ENCODE results near the gene LYZL6.
A peak's percentile ranks its signal among the peaks of the same experiment; 100 is the strongest.

LYZL6 gene, protein sequence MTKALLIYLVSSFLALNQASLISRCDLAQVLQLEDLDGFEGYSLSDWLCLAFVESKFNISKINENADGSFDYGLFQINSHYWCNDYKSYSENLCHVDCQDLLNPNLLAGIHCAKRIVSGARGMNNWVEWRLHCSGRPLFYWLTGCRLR

DNA sequence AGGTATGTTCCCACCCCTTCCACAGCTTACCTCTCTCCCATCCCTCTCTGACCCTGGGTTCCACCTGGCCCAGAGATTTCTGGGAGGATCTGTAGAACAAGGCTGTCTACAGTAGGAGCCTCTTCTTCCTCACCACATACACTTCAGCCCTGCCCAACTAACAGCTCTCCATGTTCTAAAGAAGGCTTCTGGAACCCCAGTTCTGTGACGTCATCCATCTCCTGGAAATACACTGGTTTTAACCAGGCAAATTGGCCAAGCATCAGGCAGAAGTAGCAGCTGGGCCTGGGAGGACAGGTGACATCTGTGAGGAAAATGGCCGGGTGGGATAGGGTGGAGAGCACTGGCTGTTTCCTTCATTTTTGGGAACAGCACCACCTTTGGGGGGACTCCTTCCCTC lies at the start of gene LYZL6:
LYZL6 (minus strand) TSS at position 177 of the 400 bp plus-strand sequence. CDS start 4,357 bp downstream, outside the sequence.
- peaks cover 0 to 3% (median 3%) of the 10 kb centered on the region in 5 donors for H3K4me1 ChIP-seq (ENCODE audit: control insufficient read depth in 5 of 5, insufficient read depth in 5 of 5, low read length in 5 of 5)
- no peak within 1 kb of the TSS for H3K9ac ChIP-seq (ENCODE audit: low read length in 5 of 5)
- no peak within 1 kb of the TSS for H3K4me3 ChIP-seq (ENCODE audit: low read depth in 1 of 5, low read length in 5 of 5)
- H3K36me3 ChIP-seq (ENCODE audit: control insufficient read depth in 5 of 5, insufficient read depth in 5 of 5, low read length in 5 of 5), result no peaks in the 10 kb centered on the region
- peaks cover 0 to 7% (median 4%) of the 10 kb centered on the region in 5 donors for H3K27me3 ChIP-seq (ENCODE audit: control insufficient read depth in 5 of 5, insufficient read depth in 4 of 5, low read length in 5 of 5)
- no peak within 1 kb of the TSS for H3K27ac ChIP-seq (ENCODE audit: low read depth, low read length)
- no peaks in the 10 kb centered on the region for H3K9me3 ChIP-seq (ENCODE audit: control insufficient read depth in 5 of 5, low read length in 5 of 5)

DNA sequence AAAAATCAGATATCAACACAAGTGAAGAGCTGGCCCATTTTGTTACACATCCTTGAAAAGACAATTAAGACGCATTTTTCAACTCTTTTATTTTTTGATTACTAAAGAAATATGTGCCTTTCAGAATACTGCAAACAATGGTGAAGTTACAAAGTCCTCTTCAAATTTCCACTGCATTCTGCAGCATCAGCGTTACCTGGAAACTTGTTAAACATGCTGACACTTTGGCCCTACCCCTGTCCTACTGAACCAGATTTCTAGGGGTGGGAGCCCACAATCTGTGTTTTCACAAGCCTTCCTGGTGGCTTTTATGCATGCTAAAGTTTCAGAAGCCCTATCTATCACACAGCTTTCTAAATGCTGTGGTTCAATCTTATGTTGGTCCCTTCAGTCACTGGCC lies 47.6 kb upstream of the LYZL6 start:
- Histone ChIP-seq H3K4me3 (ENCODE audit: low read depth in 1 of 5, low read length in 5 of 5) (no peak overlapping the region), H3K4me1 (ENCODE audit: control insufficient read depth in 5 of 5, insufficient read depth in 5 of 5, low read length in 5 of 5) (peaks cover 0 to 28% (median 15%) of the 10 kb centered on the region in 5 donors), H3K9ac (ENCODE audit: low read length in 5 of 5) (no peak overlapping the region), H3K9me3 (ENCODE audit: control insufficient read depth in 5 of 5, low read length in 5 of 5) (peaks cover 0 to 8% (median 0%) of the 10 kb centered on the region in 5 donors), H3K36me3 (ENCODE audit: control insufficient read depth in 5 of 5, insufficient read depth in 5 of 5, low read length in 5 of 5) (no peaks in the 10 kb centered on the region), H3K27me3 (ENCODE audit: control insufficient read depth in 5 of 5, insufficient read depth in 4 of 5, low read length in 5 of 5) (no peaks in the 10 kb centered on the region), H3K27ac (ENCODE audit: low read depth, low read length) (no peak overlapping the region)

DNA sequence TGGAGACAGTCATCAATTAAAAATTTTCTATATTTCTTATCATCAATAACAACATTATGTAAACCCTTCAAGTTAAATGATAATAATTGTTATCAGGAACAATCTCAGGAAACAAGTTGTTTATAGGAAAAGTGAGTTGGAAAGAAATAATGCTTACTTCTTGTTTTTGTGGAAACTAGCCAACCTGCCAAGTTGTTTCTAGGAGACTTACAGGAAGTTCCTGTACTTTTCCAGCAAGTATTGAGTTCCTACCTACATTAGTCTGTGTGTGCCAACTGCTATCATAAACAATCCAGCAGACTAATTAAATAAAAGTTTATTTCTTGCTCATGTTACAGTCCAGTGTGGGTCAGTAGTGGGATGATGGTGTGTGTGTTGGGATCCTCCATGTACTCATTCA lies 44.7 kb upstream of the LYZL6 start:
- no peak overlapping the region for H3K4me3 ChIP-seq (ENCODE audit: low read depth in 1 of 5, low read length in 5 of 5)
- H3K9me3 ChIP-seq (ENCODE audit: control insufficient read depth in 5 of 5, low read length in 5 of 5), result peaks cover 0 to 3% (median 0%) of the 10 kb centered on the region in 5 donors
- peak overlapping the region; percentile 2 for H3K27ac ChIP-seq (ENCODE audit: low read depth, low read length)
- peaks cover 0 to 6% (median 0%) of the 10 kb centered on the region in 5 donors for H3K36me3 ChIP-seq (ENCODE audit: control insufficient read depth in 5 of 5, insufficient read depth in 5 of 5, low read length in 5 of 5)
- H3K4me1 ChIP-seq (ENCODE audit: control insufficient read depth in 5 of 5, insufficient read depth in 5 of 5, low read length in 5 of 5), result peaks cover 0 to 56% (median 26%) of the 10 kb centered on the region in 5 donors
- no peaks in the 10 kb centered on the region for H3K27me3 ChIP-seq (ENCODE audit: control insufficient read depth in 5 of 5, insufficient read depth in 4 of 5, low read length in 5 of 5)
- H3K9ac ChIP-seq (ENCODE audit: low read length in 5 of 5), result no peak overlapping the region

DNA sequence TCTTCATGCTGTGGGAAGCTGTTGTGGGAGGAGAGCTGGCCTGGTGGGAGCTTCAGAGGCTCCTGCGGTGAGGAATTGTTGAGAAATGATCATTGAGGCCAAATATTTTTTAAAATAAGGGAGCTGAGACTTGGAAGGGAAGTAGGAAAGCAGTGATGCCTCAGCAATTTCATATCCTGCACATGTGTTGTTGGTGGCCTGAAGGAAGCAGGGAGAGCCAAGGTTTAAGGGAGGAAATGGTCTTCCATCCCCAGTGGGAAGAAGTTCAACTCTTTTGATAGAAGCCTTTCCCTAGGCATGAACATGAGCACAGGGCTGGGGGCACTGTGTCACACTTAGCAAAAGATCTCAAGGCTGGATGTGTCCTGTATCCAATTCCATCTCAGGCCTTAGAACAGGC lies 43.1 kb upstream of the LYZL6 start, which contains the start of gene CCL14:
CCL14 (minus strand) TSS at position 87 of the 400 bp plus-strand sequence; CDS start at position 7, 80 bp downstream.
- peaks cover 0 to 71% (median 26%) of the 10 kb centered on the region in 5 donors for H3K4me1 ChIP-seq (ENCODE audit: control insufficient read depth in 5 of 5, insufficient read depth in 5 of 5, low read length in 5 of 5)
- peak within 1 kb of the TSS; percentile 10 to 72 (median 65) for H3K4me3 ChIP-seq (ENCODE audit: low read depth in 1 of 5, low read length in 5 of 5)
- H3K27ac ChIP-seq (ENCODE audit: low read depth, low read length), result peak within 1 kb of the TSS; percentile 38
- peaks cover 0 to 6% (median 0%) of the 10 kb centered on the region in 5 donors for H3K36me3 ChIP-seq (ENCODE audit: control insufficient read depth in 5 of 5, insufficient read depth in 5 of 5, low read length in 5 of 5)
- peaks cover 0 to 3% (median 0%) of the 10 kb centered on the region in 5 donors for H3K9me3 ChIP-seq (ENCODE audit: control insufficient read depth in 5 of 5, low read length in 5 of 5)
- no peaks in the 10 kb centered on the region for H3K27me3 ChIP-seq (ENCODE audit: control insufficient read depth in 5 of 5, insufficient read depth in 4 of 5, low read length in 5 of 5)
- H3K9ac ChIP-seq (ENCODE audit: low read length in 5 of 5), result peak within 1 kb of the TSS in 2 of 5 donors; percentile 20 to 60

DNA sequence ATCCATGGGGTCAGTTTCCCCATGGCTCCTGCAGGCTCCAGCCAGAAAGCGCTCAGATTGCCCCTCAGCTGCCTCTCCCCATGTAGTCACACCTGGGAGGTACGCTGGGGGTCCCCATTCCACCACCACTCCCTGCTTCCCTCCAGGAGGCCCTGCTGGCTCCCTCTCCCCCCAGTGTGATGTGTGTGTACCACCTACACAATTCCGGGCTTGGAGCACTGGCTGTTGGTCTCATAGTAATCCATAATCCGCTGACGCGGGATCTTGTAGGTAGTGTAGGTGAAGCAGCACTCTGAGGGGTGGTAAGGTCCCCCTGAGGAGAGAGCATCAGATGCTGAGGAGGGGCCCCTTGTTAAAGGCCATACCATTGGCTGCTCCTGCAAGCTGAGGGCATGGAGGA lies 40.6 kb upstream of the LYZL6 start:
- Histone ChIP-seq H3K27ac (ENCODE audit: low read depth, low read length) (no peak overlapping the region), H3K27me3 (ENCODE audit: control insufficient read depth in 5 of 5, insufficient read depth in 4 of 5, low read length in 5 of 5) (no peaks in the 10 kb centered on the region), H3K9ac (ENCODE audit: low read length in 5 of 5) (peak overlapping the region in 1 of 5 donors; percentile 5), H3K4me3 (ENCODE audit: low read depth in 1 of 5, low read length in 5 of 5) (peak overlapping the region in 4 of 5 donors; percentile 58 to 72 (median 68)), H3K9me3 (ENCODE audit: control insufficient read depth in 5 of 5, low read length in 5 of 5) (peaks cover 0 to under 1% (median 0%) of the 10 kb centered on the region in 5 donors), H3K36me3 (ENCODE audit: control insufficient read depth in 5 of 5, insufficient read depth in 5 of 5, low read length in 5 of 5) (peaks cover 0 to 9% (median 0%) of the 10 kb centered on the region in 5 donors), H3K4me1 (ENCODE audit: control insufficient read depth in 5 of 5, insufficient read depth in 5 of 5, low read length in 5 of 5) (peaks cover 0 to 68% (median 26%) of the 10 kb centered on the region in 5 donors)

DNA sequence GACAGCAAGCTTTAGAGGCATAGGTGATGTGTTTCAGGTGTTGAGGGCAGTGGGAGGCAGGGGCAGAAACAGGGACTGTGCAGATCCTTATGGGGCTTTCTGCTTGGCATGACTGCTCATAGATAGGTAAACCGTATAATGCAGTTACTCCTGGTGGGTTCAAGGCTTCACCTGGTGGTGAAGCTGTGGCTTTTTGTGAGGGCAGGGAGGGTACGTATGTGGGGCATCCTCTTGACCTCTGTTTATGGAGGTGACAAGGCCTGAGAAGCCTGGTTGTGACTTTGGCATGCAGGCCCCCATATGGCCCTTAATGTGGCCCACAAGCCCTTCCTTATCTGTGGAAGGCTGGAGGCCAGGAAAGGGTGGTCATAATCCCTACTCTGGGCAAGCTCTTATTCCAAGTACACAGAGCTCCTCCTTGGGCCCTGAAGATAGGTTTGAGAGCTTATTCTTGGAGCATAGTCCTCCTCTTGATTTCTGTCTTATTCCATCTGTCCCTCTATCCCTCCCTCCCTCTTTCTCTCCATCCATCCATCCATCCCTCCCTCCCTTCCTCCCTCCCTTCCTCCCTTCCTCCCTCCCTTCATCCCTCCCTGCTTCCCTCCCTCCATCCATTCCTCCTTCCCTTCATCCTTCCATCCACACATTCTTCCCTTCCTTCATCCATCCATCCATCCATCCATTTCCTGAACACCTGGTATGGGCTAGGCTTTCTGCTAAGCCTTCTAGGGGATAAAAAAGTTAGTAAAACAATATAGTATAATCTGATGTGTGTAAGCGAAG lies 39.1 kb upstream of the LYZL6 start:
- H3K4me3 ChIP-seq (ENCODE audit: low read depth in 1 of 5, low read length in 5 of 5), result no peak overlapping the region

DNA sequence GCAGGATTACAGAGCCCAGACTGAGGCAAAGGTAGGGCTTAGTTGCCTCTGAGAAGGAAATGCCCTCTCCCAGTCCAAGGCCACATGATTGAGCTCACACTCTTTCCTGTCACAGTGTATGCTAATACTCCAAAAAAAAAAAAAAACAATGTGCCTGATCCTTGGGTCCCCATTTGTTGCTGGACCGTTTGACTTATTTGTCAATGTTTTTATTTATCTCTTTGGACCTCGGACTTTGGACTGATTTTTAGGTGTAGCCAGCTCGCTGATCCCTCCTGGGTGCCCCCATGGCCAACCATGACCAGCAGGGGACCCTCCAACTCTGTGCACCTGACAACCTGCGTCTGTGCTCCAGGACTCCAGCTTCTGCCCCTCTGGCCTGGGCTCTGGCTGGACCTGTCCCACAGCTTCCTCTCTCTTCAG lies 38.4 kb upstream of the LYZL6 start:
- H3K36me3 ChIP-seq (ENCODE audit: control insufficient read depth in 5 of 5, insufficient read depth in 5 of 5, low read length in 5 of 5), result peaks cover 0 to 9% (median 0%) of the 10 kb centered on the region in 5 donors
- H3K27me3 ChIP-seq (ENCODE audit: control insufficient read depth in 5 of 5, insufficient read depth in 4 of 5, low read length in 5 of 5), result peaks cover 0 to 5% (median 0%) of the 10 kb centered on the region in 5 donors
- peaks cover 0 to 52% (median 17%) of the 10 kb centered on the region in 5 donors for H3K4me1 ChIP-seq (ENCODE audit: control insufficient read depth in 5 of 5, insufficient read depth in 5 of 5, low read length in 5 of 5)
- no peaks in the 10 kb centered on the region for H3K9me3 ChIP-seq (ENCODE audit: control insufficient read depth in 5 of 5, low read length in 5 of 5)
- no peak overlapping the region for H3K27ac ChIP-seq (ENCODE audit: low read depth, low read length)
- no peak overlapping the region for H3K9ac ChIP-seq (ENCODE audit: low read length in 5 of 5)
- H3K4me3 ChIP-seq (ENCODE audit: low read depth in 1 of 5, low read length in 5 of 5), result no peak overlapping the region

More for the DNA sequence above, 39.1 kb upstream of the LYZL6 start:
- peaks cover 0 to 59% (median 23%) of the 10 kb centered on the region in 5 donors for H3K4me1 ChIP-seq (ENCODE audit: control insufficient read depth in 5 of 5, insufficient read depth in 5 of 5, low read length in 5 of 5)
- no peak overlapping the region for H3K9ac ChIP-seq (ENCODE audit: low read length in 5 of 5)
- no peaks in the 10 kb centered on the region for H3K9me3 ChIP-seq (ENCODE audit: control insufficient read depth in 5 of 5, low read length in 5 of 5)
- H3K27ac ChIP-seq (ENCODE audit: low read depth, low read length), result no peak overlapping the region
- H3K27me3 ChIP-seq (ENCODE audit: control insufficient read depth in 5 of 5, insufficient read depth in 4 of 5, low read length in 5 of 5), result peaks cover 0 to 5% (median 0%) of the 10 kb centered on the region in 5 donors
- peaks cover 0 to 9% (median 0%) of the 10 kb centered on the region in 5 donors for H3K36me3 ChIP-seq (ENCODE audit: control insufficient read depth in 5 of 5, insufficient read depth in 5 of 5, low read length in 5 of 5)

DNA sequence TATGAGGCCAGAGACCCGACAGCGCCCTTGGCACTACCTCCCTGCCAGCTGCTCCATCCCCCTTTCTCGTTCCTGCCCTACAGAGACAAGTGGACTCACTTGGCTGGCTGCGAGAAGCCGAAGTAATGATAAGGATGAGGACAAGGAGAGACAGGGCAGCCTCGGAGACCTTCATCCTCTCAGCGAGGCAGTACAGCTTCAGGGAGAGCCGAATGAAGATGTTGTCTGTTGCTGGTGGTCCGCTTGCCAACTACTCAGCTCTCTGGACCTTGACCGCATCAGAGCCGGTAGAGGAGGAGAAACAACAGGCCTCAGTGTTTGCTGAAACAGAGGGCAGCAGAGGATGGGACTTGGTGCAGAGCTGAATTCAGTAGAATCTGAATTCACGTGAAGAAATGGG lies 37.7 kb upstream of the LYZL6 start, which contains the start of gene CCL16:
CCL16 (minus strand) TSS at position 252 of the 400 bp plus-strand sequence; CDS start at position 175, 77 bp downstream.
- no peak within 1 kb of the TSS for H3K4me3 ChIP-seq (ENCODE audit: low read depth in 1 of 5, low read length in 5 of 5)
- no peak within 1 kb of the TSS for H3K27ac ChIP-seq (ENCODE audit: low read depth, low read length)
- H3K9me3 ChIP-seq (ENCODE audit: control insufficient read depth in 5 of 5, low read length in 5 of 5), result no peaks in the 10 kb centered on the region
- H3K9ac ChIP-seq (ENCODE audit: low read length in 5 of 5), result no peak within 1 kb of the TSS
- H3K36me3 ChIP-seq (ENCODE audit: control insufficient read depth in 5 of 5, insufficient read depth in 5 of 5, low read length in 5 of 5), result peaks cover 0 to 9% (median 0%) of the 10 kb centered on the region in 5 donors
- H3K4me1 ChIP-seq (ENCODE audit: control insufficient read depth in 5 of 5, insufficient read depth in 5 of 5, low read length in 5 of 5), result peaks cover 0 to 47% (median 14%) of the 10 kb centered on the region in 5 donors
- H3K27me3 ChIP-seq (ENCODE audit: control insufficient read depth in 5 of 5, insufficient read depth in 4 of 5, low read length in 5 of 5), result peaks cover 0 to 5% (median 0%) of the 10 kb centered on the region in 5 donors

DNA sequence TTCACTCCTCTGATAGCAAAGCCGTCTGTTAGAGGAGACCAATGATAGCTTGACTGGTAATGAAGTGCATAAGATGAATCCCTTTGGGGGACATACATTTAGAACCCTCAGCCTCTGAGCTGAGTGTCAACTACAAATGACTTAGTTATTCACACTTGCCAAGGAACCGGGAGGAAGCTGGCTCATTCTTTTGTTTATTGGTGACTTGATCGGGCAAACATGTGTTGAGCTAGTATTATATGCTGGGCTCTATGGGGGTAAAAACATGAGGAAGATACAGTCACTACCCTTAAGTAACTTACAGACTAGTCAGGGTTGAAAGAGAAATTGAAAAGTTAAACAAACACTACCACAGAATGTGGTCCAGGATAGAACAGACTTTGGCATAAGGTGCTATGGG lies 34.8 kb upstream of the LYZL6 start:
- H3K27ac ChIP-seq (ENCODE audit: low read depth, low read length), result no peak overlapping the region
- H3K4me3 ChIP-seq (ENCODE audit: low read depth in 1 of 5, low read length in 5 of 5), result no peak overlapping the region
- peaks cover 0 to 5% (median 0%) of the 10 kb centered on the region in 5 donors for H3K27me3 ChIP-seq (ENCODE audit: control insufficient read depth in 5 of 5, insufficient read depth in 4 of 5, low read length in 5 of 5)
- peaks cover 0 to 34% (median 10%) of the 10 kb centered on the region in 5 donors for H3K4me1 ChIP-seq (ENCODE audit: control insufficient read depth in 5 of 5, insufficient read depth in 5 of 5, low read length in 5 of 5)
- H3K36me3 ChIP-seq (ENCODE audit: control insufficient read depth in 5 of 5, insufficient read depth in 5 of 5, low read length in 5 of 5), result peaks cover 0 to 6% (median 0%) of the 10 kb centered on the region in 5 donors
- H3K9ac ChIP-seq (ENCODE audit: low read length in 5 of 5), result no peak overlapping the region
- H3K9me3 ChIP-seq (ENCODE audit: control insufficient read depth in 5 of 5, low read length in 5 of 5), result no peaks in the 10 kb centered on the region

Data from subcutaneous abdominal adipose tissue (tissue), 5 donors.